HG02571 (cell line): Measurements from ENCODE around the gene XPNPEP3.
A peak's percentile ranks its signal among the peaks of the same experiment; 100 is the strongest.

Experiments
- ATAC-seq: cut with Tn5 transposase; IDR thresholded peaks from one replicate; pipeline ENCODE4 v1.9.1; 2021; ENCODE audit warnings: mild to moderate bottlenecking, moderate library complexity; ENCODE audit not compliant: unreplicated experiment

Gene XPNPEP3

DNA sequence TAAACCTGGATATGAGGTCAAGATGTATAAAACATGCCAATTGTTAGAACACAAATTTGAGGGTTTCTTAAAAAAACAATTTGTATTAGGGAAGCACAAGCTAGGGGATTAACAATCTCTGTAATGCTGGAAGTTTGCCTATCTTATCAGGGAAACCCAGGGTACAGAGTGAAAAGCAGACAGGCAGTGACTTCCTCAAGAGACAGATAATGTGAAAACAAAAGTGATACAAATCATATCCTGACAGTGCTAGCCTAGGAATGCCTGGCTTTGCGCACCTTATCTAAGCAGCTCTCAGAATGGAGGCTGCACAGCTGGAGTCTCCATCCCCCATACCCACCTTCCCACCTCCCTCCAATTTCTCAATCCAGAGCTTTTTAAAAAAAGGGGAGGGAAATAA lies 71.7 kb downstream of the XPNPEP3 start:
- ATAC-seq: no peak

DNA sequence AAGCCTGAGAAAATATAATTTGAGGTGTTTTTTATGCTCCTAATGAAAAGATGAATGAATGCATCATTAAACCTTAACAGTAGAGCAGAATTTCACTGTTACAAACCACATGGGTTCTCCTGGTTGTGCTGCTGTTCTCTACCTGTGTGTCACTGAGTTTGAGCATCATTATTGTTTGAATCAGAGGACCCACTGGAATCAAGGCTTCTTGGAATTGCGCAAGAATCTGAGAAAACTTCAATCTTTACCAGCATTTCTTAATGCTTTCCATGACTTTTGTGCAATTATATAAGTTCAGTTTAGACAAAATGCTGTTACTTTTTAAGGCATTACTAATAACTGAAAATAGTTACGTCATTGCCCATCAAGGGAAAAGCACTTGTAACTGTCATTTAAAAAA lies 75.4 kb downstream of the XPNPEP3 start:
- ATAC-seq: no peak

DNA sequence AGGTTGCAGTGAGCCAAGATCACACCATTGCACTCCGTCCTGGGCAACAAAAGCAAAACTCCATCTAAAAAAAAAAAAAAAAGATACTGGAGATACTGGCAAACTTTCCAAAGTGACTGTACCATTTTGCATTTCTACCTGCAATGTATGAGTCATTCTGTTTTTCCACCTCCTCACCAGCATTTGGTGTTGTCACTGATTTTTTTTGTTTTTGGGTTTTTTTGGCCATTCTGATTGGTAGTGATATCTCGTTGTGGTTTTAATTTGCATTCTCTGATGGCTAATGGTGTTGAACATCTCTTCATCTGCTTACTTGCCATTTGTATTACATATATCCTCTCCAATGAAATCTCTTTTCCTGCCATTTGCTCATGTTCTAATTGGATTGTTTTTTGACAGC lies 82.3 kb downstream of the XPNPEP3 start:
- no peak for ATAC-seq

DNA sequence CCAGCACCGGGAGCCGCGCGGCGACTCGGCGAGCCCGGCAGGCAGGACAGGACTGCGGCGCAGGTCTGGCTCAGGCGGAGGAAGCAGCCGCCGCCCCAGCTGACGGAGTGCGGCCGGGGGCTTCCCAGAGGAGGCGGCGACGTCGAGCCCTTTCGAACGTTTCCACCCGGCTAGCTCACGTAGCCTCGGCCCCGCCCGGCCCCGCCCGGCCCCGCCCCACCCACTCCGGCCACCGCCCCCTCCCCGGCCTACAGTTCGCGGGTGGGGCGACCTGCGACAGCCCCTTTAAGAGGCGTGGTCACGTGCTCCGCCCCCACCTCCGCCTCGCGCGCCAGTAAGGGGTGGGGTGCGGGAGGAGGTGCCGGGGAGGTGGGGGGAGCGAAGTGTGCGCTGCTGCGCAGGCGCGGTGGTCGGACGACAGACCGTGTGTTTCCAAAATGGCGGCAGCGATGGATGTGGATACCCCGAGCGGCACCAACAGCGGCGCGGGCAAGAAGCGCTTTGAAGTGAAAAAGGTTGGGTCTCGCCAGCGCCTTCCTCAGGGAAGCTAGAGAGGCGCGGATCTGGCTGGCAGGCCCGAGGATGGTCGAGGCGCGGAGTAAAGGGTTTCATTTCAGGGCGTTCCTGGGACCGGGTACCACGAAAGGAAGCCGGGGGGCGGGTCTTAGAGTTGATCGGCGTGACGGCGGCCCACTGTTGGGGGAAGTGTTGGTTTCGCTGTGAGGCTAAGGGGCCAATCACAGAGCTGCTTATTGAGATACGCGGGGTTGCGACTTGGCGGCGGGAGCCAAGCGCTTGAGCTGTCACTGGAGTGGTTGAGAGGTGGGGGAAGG lies 94.2 kb downstream of the XPNPEP3 start, which contains the start of gene RBX1:
Gene RBX1 (plus strand): TSS at position 417 of the 833 bp plus-strand sequence. CDS start 21 bp downstream, at position 438.
- ATAC-seq: peak; percentile 78

DNA sequence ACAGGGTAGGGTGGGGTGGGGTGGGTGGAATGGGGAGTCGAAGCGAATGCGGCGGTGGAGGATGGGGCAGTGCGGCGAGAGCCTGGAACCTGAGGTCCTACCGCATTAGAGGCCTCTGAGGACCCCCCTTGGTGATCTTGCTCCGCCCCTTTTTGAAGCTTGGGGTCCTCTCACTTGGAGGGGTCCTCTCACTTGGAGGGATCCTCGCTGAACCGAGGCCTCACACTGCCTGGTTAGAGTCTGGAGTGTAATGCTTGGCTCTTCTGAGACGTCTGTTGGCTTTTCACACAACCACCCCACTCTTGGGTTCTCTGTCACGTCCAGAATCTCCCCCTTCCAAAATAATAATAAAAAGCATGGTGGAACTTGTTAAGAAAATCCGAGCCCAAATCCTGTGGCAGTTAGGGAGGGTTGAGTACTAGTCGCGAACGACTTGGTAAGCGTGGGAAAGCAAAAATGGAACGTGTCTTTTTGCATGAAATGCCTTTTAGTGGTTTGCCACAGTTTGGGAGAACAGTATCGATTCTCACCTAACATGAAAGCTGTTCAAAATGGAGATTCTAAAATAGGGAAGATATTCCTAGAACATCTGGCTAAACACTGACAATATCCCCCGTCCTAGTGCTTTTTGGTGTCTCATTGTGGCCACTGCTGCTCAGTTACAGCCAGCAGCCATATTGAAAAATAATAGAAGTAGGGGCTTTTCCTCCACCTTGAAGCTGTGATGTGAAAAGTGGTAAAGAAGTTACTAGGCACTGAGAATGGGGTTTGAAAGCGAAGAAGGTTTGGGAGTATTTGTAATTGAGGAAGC lies 95.1 kb downstream of the XPNPEP3 start:
- no peak for ATAC-seq

DNA sequence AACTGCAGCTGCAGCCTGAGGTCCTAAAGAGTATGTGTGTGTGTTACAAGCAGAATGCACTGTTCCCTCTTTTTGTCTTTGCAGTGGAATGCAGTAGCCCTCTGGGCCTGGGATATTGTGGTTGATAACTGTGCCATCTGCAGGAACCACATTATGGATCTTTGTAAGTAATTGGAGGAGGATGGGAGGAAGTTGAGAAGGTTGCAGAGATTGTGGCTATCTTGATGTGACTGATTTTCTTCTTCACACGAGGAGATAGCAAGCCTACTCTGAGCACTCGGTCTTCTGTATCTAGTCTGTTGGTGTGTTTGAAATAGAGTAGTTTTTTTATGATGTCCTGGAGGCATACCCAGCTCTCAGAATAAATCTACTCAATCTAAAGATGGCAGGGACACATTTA lies 96.5 kb downstream of the XPNPEP3 start:
- no peak for ATAC-seq

DNA sequence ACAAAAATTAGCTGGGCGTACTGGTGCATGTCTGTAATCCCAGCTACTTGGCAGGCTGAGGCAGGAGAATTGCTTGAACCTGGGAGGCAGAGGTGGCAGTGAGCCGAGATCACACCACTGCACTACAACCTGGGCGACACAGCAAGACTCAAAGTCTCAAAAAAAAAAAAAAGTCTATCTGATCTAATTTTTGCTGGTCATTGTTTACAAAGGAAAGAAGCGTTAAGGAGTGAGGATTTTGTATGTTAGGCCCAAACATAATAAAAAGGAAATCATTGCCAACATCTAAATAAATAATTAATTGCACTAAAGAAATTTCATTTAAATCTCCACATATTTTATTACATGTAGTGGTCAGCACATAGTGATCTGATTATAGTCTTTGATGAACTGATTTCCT lies 97.2 kb downstream of the XPNPEP3 start:
- ATAC-seq: no peak

DNA sequence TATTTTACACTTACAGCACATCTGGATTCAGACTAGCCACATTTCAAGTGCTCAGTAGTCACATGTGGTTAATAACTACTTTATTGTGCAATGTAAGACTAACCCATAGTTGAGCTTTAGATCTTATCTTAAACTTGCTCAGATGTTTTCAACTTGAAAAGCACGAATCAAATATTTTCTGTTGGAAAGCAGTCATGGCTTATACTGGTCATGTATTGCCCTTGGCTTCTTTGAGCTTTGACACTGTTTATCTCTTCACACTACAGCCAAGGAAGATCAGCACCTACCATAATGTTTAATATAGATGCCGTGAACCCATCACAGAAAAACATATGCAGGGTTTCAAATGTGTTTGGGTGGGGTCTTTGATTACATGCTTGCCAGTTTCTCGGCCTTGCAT lies 98.6 kb downstream of the XPNPEP3 start:
- no peak for ATAC-seq

DNA sequence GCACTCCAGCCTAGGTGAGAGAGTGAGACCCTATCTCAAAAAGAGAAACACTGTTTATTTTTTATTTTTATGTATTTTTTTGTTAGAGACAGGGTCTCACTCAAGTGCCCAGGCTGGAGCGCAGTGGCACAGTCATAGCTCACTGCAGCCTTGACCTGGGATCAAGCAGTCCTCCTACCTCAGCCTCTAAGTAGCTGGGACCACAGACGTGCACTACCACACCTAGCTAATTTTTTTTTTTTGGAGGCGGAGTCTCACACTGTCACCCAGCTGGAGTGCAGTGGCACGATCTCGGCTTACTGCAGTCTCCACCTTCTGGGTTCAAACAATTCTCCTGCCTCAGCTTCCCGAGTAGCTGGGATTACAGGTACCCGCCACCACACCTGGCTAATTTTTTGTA lies 100.7 kb downstream of the XPNPEP3 start:
- no peak for ATAC-seq

DNA sequence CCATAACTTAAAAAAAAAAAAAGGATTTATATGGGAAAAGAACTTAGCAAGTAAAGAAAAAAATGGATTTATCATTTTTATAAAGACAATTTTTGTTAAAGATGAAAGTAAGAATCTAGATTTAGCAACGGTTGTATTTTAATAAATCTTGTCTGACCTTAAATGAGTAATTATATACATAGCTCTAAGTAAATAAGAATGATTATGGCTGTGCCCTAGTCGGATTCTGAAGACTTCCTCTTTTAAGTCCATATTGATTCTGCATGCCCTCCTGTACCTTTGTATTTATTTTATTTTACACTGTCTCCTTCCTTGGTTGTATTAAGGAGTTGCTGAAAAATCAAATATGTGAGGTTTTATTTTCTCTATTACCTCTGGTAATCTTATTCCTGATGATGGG lies 101.4 kb downstream of the XPNPEP3 start:
- ATAC-seq: no peak

DNA sequence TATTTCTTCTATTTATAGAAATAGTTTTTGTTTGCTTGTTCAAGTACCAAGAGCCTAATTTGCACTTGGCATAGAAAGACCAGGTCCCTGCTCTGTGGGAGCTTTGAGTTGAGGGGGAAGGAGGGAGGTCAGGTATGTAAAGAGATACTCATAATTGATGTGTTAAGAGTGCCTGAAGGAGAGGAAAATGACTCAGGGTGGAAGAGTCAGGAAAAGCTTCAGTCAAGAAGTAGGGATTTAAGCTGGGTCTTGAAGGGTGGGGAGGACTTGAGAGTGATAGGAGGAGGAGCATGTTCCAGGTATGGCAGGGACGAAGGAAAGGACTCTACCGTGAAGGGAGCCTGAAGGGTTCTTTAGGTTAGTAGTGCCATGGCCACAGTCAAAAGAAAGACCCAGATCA lies 103.2 kb downstream of the XPNPEP3 start:
- ATAC-seq: no peak

DNA sequence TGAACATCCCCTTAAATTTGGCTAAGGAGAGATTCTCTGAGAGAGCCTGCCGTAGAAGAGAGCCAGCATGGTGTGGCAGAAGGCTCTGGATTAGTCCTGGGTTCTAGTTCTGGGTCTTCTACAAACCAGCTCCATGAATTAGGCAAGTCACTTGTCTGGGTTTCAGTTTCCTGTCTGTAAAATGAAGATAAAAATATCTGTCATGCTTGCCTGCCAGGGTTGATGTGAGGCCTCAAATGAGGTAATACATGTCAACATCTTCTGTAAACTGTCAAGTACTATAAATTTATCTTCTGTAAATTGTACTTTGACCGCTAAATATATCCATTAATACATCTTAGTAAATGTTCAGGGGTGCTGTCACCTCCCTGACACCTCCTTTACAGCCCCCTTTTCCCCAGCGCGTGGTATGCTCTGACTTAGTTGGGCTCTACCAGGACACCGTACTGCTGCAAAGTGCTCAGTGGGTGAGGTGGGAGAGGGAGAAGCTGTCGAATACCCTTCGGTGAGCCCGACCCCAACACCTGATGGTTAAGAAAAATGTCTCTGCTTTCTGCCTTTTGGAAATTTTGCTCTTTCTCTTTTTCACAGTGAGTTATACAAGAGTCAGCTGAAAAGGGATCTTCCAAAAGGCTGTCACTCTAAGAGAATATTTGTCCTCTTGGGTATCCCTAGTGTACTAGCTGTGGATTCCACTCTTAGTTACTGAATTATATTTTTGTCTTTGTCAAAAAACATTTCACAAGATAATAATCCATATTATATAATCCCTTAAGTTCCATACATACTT lies 109.2 kb downstream of the XPNPEP3 start:
- no peak for ATAC-seq

DNA sequence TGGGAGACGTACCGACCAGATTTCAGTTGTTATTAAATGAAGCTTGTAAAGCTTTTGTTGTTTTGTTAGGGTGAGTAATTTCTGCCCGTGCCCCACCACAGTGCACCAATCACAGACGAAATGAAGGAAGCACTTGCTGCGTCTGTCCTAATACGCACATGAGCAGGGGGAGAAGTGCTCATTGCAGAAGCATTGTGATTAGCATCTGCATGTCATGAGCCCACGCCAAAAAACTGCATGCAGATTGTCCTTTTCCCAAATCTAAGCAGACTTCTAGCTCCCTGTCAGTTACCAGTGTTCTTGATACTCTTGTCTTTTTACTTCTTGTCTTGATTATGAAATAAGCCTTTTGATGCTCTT lies 109.8 kb downstream of the XPNPEP3 start:
- no peak for ATAC-seq

DNA sequence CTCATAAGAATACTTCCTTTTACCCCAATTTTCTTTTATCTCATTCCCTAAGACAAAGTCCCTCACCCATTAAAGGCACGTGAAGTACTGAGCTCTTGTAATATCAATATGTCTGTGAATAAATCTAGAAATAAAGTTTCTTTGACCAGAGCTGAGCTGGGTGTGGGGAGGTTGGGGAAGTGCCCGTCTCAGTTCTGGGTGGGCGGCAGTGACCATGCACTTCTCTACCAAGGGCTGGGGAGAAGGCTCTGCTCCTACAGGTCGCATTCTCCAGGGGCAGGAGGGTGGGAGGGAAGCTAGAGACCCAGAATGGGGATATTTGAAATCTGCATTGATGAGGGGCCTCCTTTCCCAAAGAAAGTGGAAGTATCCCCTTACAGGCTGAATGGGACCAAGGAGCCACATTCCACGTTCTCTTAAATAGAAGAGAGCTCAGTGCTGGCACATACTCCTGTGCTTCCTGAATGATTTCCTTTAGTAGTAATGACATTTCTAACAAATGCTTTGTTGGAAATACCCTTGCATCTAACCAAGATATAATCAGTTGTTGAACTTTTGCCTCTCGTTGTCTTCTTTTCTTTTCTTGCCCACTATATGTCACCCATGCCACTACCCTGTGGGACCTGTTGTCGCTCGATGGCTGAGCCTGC lies 110.3 kb downstream of the XPNPEP3 start:
- no peak for ATAC-seq

DNA sequence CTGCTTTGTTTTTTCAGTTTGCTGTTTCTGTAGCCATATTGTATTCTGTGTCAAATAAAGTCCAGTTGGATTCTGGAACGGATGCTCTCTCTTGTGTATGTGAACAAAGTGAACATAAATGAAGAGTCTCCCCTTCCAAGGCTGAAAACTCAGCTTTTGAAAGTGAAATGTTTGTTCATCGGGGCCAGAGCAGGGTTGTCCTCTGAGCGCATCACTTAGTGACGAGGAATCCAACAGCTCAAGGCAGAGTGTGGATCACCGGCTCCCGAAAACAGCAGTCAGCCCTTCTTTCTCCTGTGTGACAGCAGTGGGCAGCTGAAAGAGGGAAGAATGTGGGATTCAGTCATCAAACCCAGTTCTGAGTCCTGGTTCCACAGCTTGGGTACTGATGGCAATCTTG lies 115.6 kb downstream of the XPNPEP3 start:
- no peak for ATAC-seq

DNA sequence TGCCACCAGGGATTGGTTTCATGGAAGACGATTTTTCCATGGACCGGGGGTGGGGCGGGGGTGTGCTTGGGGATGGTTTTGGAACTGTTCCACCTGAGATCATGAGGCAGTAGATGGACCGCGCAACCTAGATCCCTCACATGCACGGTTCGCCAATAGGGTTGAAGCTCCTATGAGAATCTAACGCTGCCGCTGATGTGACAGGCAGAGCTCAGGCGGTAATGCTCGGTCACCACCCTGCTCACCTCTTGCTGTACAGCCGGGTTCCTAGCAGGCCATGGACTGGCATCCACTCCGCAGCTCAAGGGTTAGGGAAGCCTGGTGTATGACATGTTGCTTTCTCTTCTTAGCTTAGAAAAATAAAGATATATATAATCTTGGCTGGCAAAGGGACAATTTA lies 116.2 kb downstream of the XPNPEP3 start:
- no peak for ATAC-seq

DNA sequence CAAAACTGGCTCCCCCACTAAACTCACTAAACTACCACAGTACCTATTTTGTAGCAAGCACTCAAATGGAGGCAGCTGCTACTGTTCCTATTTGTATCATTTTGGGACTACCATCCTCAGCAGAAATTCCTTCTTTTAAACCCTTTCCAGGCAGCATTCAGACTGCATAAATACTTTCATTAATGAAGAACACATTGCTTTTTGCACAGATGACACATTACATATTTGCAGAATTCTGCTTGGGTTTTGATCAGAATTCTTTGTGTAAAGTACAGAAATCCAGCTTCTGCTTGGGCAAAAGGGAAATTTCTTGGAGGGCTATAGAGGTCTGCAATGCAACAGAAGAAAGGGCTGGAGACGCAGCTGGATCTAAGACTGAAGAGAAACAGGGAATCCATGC lies 118.4 kb downstream of the XPNPEP3 start:
- ATAC-seq: no peak

DNA sequence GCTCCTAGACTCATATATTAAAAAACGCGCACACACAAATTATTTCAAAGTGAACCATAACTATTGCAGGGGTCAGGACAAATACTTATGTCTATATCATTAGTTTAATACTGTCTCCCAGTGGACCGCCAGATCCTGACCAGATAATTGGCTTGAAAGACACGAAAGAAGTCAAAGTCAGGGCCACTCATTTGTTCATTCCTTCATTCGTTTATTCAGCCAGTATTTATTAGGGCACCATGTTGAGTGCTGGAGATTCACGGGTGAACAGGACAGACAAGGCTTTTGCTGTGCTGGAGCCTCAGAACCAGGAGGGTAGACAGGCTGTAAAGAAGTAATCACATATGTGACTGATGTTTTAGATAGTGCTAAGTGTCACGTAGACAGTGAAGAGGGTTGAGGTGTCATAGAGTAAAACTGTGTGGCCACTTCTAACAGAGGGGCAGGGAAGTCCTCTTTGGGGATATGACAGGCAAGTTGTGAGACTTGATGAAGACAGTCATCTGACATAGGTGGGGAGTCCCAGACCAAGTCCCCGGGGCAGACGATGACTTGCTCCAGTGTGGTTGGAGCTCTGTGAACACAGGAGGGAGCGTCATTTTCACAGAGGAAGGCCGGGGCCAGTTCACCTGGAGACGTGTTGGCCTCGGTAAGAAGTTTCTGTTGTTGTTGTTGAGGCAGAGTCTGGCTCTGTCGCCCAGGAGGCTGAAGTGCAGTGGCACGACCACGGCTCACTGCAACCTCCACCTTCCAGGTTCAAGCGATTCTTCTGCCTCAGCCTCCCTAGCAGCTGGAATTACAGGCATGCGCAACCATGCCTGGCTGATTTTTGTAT lies 120.1 kb downstream of the XPNPEP3 start:
- ATAC-seq: no peak

DNA sequence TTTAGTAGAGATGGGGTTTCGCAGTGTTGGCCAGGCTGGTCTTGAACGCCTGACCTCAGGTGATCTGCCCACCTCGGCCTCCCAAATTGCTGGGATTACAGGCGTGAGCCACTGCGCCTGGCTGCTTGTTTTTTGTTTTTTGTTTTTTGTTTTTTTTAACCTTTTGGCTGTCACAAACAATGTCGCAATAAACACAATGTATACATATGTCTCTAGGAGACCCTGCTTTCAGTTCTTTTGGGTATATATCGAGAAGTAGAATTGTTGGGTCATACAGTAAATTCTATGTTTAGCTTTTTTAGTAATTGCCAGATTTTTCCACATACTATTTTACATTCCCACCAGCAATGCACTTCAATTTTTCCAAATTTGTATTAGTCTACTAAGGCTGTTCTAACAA lies 122.2 kb downstream of the XPNPEP3 start:
- ATAC-seq: no peak

DNA sequence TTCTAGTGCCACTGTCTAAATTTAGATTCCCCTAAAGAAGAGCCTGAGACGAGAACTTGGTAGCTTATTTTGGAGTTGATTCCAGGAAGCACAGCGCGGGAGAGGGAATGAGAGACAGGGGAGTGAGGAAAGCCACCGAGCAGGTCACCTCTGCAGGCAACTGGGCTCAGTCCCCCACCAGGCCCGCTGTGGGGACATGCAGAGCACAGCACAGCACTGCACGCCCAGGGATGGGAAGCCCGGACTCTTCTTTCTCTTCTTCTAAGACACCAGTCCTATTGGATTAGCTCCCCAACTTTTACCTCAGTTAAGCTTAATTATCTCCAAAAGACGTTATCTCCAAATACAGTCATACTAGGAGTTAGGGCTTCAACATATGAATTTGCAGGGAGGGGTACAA lies 122.9 kb downstream of the XPNPEP3 start:
- no peak for ATAC-seq
